HG02973 (cell line): ENCODE measurements around the gene RAB11A.

ENCODE experiments used
- ATAC-seq: cut with Tn5 transposase; IDR thresholded peaks from one replicate; pipeline ENCODE4 v1.9.1; 2021; ENCODE audit warnings: moderate library complexity; ENCODE audit not compliant: unreplicated experiment

RAB11A gene

DNA sequence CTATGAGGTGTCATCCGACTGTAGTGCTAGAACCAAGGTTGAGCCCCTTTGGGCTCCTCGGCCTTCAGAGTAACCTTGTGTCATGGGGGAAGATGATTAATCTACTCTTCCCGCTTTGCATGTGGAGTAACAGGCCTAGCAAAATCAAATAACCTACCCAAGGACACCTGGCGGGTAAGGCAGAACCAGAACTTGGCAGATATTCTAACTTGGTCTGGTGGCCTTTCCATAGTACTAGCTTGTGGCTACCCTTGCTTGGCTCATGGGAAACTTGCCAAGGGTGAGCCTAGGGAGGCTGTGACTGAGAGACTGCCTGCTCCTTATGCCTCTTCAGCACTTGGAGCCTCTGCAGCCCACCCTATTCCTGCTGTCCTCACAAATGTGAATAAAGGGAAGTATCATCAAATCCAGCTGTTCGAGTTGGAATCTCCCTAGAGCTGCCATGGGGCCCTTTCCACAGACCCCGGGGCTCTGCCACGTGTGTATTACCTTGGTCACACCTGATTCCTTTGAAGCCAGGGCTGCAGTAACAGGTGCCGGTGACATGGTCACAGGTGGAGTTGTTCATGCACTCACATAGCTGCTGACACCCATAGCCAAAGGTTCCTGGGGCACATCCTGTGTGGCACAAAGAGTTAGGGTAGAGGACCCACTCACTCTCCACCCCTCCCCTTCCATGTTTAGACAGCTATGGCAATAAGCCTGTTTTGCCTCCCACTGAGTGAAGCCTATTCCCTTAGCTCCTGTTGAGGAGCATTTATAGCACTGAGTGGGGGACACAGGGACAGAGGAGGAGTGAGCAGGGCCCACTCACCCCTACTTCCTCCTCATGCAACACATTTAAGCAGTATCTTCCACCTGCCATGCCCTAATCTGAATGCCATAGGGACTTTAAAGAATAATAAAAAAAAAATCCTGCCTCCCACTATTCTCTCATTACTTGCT lies 46.0 kb downstream of the RAB11A start:
- ATAC-seq: no peak

DNA sequence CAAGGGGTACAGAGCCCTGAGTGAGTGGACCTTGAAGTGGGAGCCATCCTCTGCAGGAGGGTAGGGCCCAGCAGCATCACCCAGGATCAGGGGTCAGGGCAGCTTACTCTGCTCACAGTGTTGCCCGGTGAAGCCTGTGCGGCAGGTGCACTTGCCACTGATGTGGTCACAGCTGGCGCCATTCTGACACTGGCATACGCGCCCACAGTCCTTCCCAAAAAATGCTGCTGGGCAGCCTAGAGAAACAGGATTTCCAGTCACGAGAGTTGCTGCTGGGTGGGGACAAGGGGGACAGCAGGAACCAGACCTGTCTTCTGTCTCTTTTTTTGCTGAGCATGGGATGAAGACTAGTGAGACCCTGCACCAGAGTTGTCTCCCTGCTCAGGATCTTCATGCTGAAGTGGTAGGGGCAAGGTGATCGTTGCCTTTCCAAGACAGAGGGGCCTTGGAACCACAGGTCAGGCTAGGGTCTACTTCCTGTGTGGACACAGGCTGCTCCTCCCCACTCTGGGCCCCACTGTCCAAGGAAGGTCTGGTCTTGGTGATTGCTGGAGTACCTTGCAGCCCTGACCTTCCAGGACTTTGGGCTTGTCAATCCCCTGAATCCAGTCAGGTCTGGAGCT lies 46.9 kb downstream of the RAB11A start:
- ATAC-seq: no peak

DNA sequence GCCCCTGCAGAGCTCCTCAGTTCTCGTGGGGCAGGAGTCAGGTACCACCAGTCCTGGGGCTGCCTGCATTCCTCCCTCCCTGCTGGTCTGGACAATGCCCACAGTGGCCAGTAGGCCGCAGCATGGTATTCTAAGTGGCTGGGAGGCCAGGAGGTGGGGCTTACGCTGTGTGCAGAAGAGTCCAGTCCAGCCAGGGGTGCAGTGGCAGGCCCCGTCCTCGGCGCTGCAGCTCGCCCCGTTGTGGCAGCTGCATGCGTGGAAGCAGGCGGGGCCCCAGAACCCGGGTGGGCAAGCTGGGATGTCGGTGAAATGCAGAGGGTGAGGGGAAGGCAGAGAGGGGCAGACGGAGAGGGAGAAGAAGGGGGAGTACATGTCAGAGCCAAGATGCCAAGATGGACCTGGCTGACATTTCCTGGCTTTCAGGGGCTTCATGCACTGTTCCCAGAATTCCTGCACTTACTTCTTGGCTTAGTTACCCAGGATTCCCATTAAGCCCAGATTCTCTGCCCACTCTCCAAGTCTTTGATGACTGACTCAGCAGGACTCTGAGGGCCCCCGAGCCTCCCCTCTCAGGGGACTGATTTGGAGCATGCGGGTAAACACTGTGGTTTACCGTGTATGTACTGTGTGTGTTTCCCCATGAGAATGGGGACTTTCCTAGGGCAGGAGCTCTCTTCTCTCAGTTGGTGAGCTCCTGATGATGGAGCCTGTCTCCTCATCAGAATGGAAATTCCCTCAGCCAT lies 47.5 kb downstream of the RAB11A start:
- ATAC-seq: peak; percentile 55

DNA sequence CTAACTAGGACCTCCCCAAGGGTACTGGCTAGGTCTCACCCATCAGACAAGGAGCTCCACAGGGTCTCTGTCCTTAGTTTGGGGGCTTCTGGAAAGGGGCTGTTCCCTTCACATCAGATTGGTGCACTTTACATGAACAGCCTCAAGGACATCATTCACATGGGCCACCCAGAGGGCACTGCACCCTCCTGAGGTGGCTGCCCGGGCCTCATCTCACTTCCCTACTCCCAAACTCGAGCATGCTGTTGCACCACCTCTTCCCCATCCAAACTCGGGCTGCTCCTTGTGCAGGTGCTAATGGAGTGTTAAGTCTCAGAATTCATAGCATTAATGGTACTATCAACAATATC lies 48.1 kb downstream of the RAB11A start:
- ATAC-seq: no peak

DNA sequence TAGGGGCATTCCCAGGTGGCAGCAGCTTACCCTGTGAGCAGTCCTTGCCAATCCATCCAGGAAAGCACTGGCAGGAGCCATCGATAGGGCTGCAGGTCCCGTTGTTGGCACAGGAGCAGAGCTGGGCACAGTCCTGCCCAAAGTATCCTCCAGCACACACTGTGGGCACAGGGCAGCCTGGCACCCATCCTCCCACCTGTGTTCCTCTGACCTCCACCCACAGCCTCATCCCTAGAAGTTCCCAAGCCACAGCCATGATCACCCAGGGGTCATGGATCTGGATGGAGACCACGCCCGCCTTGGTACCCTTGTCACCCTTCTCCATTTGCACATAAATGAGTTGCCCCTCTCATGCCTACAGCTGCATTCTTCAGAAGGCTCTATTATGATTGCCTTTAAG lies 48.6 kb downstream of the RAB11A start:
- no peak for ATAC-seq

DNA sequence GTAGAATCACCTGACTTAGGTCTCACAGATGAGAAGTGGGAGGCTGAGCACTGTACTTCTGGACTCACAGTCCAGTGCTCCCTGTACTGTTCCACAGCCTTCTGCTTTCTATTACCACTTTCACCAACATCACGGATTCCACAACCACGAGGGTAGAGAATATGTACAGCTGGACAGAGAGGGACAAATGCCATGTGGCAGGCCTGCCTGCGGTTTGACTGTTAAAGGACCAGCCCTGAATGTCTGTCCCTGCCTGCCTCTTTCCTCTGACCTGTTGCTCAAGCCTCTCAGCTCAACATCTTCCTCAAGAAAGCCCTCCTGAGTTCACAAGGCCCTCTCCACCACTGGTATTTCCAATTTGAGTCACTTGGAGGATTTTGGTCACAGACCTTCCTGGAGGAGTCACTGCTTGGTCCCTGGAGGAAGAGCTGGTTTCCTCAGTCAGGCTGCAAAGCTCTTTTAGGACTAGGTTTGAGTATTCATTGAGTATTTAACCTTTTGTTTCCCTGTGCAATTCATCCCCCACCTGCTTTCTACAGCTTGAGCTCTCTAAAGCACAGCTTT lies 49.1 kb downstream of the RAB11A start:
- no peak for ATAC-seq

DNA sequence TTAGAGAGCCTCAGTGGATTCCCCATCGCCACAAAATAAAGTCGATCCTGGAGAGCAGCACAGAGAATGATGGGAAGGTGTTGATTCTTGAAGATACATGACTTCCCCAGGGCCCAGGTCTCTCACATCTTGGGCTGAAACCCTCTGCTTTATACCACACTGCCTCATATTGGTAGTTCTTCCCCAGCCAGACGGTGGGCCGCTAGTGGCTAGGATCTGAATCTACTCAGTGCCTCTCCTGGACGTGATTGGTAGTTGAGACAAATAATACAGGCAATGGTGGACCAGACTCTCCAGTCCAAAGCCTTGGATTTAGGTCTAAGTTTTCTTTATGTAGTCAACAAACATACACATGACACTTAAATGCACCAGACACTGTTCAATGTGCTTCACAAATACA lies 49.7 kb downstream of the RAB11A start:
- ATAC-seq: no peak

DNA sequence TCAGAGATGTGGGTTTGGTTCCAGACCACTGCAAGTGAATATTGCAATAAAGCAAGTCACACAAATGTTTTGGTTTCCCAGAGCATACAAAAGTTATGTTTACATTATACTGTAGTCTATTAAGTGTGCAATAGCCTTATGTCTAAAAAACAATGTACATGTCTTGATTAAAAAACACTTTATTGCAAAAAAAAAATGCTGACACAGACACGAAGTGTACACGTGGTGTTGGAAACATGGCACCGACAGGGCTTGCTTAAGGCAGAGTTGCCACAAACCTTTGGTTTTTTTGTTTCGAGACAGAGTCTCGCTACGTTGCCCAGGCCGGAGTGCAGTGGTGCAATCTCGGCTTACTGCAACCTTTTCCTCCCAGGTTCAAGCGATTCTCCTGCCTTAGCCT lies 50.1 kb downstream of the RAB11A start:
- no peak for ATAC-seq

DNA sequence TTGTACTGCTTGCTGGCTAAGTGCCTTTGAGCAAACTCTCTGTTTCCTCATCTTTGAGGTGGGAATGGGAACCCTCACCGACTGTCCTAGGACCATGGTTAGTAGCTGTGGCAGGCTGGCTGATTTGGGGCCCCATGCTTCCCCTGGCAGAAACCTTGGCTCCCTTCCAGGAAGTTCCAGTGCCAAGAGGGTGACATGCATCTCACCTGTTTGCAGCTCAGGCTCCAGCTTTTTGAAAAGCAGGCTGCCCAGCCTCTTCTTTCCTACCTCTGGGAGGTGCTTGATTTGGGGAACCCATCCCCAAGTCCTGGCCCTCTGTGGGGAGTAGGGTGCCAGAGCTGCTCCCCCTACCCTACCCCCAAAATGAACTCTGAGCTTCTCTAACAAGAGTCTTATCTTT lies 50.8 kb downstream of the RAB11A start:
- no peak for ATAC-seq

DNA sequence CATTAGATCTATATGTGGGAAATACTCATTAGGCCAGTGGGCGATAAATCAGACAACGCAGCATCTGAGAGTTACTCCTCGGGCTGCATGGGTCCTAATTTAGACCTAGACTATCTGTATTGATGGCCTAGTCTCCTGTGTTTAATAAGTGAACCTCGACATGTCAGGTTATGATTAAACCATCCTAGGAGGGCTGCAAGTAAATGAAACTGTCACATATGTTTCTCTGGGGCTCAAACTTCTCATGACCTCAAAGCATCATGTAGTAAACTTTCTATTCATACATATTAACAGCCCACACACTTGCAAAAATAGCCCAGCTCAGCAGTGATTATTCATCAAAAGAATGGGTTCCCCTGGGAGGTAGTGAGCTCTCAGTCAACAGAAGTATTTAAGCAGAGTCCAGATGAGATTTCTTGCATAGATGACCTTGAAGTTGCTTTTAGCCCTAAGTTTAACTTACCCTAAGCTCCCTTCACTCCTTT lies 51.6 kb downstream of the RAB11A start:
- peak; percentile 31 for ATAC-seq

DNA sequence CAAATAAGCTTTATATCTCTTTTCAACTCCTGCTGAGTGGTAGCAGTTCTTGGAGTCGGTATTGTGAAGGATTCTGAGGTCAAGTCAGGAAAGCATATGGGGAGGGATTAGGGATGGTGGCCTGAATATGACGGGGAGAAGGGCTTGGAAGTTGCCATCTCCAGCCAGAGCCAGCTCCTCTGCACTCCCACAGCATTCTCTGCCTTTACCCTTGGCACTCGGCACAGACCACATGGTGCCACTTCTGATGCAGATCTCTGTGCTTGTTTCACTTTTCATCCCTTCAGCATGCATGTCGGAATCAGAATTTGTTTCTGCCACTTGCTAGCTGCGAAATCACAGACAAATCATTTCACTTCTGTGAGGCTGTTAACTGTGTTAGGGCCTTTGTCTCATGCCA lies 52.5 kb downstream of the RAB11A start:
- ATAC-seq: no peak

DNA sequence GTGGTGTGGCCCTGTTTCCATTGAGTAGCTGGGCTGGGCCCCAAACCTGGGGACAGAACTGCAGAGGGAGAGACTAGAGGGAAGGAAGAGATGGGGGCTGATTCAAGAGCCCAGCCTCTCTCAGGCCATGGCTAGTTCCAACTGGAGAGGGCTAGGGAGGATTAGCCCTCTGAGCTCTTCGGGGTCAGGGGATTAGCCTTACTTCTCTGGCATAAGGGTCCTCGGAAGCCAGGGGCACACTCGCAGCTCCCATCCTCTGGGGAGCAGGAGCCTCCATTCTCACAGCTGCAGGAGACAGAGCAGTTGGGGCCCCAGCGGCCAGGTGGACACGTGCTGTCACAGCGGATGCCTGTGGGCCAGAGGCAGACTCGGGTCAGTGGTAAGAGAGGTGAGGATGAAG lies 53.3 kb downstream of the RAB11A start:
- no peak for ATAC-seq

DNA sequence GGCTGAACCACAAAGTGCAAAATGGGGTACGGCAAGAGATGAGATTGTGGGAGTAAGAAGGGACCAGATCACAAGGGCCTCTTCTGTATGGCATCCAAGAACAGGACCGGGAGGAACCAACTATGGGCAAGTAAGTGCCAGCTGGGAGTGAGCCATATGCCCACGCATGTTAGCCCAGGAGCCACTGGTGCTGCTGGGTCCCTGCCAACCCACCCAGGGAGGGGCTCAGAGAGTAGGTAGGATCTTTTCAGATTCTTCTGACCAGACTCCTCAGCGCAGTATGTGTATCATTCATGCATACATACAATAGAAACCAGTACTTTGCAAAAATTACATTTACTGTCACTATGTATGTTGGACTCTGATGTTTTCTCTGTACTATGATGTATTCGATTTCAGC lies 54.0 kb downstream of the RAB11A start:
- no peak for ATAC-seq

DNA sequence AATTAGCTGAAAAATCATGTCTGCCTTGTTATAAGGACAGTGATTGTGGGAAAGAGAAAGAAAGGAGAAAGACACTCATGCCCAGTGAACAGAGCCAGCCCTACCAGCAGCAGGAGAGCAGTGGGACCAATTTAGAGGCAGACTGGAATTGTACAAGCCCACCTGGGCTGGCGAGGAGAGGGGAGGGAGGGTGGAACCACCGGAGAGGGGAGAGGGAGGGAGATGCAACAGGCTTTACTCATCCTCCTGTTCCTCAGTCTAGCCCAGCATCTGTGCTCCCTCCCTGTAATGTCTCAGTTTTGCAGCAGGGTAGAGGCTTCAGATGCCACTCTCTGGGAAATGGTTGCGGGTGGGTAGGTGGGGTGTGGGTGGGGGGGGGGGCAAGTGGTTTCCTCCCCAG lies 54.7 kb downstream of the RAB11A start:
- ATAC-seq: no peak

DNA sequence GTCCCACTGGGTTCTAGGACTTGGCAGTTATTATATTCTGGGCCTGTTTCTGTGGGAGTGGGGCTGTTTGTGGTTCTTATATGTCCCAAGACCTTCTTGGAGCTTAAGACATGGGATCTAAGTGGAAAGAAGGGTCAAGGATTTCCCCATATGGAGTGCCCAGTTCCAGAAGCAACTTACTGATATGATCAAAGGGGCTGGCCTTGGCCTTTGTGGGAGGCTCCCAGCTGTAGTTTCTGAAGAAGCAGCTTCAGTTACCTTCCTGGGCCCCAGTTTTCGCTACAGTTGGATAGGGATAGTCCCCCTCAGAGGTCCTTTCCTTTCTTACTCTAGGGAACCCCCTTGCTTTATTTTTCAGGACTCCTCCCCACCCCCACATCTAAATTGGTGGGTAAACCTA lies 56.0 kb downstream of the RAB11A start:
- ATAC-seq: no peak

DNA sequence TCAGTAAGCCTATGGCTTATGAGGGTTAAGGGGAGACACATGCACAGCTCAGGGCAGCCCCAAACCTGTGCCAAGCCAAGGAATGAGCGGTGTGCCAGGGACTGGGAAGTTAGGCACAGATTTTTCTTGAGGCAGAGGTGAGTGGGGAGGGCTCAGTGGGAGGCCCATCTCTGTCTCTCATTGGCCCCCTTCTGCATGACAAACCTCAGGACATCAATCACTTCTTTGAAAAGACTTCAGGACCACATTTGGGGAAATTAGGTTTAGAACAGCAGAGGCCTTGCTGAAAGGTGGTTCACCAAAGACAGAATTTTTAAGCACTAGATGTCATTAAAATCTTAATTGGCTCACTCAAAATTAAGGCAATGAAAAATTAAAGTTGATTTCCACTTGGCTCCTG lies 57.2 kb downstream of the RAB11A start:
- no peak for ATAC-seq

DNA sequence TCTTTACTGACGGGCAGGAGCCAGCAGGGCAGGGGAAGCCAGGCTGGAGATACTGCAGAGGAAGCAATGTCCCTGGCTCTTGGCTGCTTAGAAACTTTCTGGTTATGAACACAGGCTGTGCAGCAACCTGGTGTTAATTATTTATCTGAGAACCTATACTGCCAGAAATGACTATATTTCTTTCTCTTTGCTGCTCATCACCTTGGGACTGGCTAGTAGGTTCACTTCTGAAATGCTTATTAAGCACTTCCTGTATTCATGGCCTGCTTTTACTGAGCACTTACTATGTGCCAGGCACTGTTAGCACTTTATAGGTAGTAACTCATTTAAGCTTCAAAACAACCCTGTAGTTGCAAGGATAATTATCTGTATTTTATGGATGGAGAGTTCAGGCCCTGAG lies 57.6 kb downstream of the RAB11A start:
- ATAC-seq: peak; percentile 64

DNA sequence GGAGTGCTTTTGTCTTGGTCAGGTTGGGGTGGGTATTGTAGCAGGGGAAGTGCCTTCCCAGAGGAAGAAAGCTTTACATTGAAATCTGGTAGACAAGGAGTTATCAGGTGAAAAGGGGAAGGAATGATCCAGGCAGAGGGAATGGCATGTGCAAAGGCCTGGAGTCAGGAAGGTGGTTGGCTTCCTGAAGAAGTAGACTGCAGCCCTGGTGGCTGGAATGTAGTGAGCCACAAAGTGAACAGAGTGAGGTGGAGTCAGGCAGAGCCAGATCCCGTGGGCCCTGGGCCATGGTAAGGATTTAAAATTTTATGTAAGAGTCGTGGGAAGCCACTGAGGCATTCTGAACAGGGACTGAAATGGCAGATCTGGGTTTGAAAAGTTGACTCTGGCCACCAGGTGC lies 58.3 kb downstream of the RAB11A start:
- no peak for ATAC-seq

DNA sequence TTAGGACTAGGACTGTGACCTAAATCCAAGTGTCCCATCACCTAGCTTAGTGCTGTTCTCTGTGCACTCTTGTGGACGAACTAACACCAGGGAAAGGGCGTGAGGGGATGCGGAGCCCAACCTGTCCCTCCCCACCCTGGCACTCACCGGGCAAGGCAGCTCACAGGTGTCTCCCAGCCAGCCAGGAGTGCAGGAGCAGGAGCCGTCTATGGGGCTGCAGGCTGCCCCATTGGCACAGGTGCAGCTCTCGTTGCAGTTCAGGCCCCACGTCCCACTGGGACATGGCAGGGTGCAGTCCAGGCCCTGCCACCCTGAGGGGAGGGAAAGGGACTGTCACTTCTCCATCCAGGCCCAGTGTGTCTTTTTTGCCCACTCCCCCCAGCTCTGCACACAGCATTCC lies 60.3 kb downstream of the RAB11A start:
- ATAC-seq: no peak

DNA sequence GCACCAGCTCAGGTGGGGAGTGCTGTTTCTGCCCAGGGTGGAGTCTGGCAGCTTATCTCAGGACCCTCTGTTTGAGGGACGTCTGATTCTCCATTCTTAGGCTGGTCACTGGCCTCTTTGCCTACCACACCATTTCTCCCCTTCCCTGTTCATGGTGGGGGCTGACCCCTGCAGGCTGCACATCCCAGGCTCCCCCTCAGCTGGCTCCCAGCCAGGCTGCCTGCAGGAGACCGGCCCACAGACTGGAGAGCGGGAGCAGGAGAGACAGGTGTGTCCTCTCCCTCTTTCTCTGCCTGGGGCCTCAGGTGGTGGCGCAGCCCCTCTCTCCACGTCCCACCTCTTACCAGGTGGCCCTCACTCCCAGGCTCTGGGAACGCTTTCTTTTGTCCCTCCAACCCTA lies 60.8 kb downstream of the RAB11A start:
- ATAC-seq: no peak

DNA sequence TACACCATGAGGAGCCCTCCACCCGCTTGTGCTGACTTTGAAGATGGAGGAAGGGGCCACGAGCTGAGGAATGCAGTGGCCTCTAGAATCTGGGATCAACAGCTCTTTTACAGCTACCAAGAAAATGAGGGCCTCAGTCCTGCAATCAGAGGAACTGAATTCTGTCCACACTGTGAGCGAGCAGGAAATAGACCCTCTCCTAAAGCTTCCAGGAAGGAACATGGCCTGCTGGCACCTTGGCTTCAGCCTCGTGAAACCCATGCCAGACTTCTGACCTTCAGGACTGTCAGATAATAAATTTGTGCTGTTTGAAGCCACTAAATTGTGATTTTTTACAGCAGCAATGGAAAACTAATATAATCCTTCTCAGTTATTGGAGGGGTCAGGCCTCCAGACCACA lies 61.9 kb downstream of the RAB11A start:
- no peak for ATAC-seq
